GM03348 (cell line): ENCODE measurements around the gene LIN28A.
"Not testable (repeated sequence)": the region's sequence is repeated elsewhere in the genome, so short reads cannot be mapped to it uniquely, and the experiment has no call there.

Experiments
- DNase-seq: peaks from one replicate; pipeline ENCODE4 v3.0.0; 2012; ENCODE audit warnings: low spot score

The LIN28A gene, protein sequence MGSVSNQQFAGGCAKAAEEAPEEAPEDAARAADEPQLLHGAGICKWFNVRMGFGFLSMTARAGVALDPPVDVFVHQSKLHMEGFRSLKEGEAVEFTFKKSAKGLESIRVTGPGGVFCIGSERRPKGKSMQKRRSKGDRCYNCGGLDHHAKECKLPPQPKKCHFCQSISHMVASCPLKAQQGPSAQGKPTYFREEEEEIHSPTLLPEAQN

GRCh38 chr1:26410706-26411623 is at the start of gene LIN28A:
Gene LIN28A, plus strand, starts transcription at chr1:26410817. Its CDS starts 75 bp downstream, at chr1:26410892.
- DNase-seq = no peak

DNA sequence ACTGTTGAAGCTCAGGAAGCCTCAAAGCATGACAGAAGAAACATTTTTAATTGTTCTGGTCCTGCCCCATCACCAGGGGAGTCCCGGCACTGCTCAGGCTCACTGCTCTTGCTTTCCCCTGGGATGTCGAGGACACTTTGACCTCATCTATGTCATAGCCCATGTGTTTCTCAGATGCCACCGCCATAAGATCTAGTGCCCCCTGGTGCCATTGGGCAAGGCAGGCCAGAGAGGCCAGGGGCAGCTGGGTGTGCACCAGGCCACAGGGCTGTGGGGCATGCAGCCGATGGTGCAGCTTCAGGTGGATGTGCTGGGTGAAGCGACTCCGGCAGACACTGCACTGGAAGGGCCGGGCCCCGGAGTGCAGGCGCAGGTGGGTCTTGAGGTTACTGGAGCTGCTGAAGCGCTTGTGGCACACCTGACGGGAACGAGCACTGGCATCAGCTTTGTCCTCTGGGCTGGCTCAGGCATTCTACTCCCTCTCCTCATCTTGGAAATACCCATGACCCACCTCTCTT is 49.0 kb upstream of the LIN28A start:
- no peak for DNase-seq

DNA sequence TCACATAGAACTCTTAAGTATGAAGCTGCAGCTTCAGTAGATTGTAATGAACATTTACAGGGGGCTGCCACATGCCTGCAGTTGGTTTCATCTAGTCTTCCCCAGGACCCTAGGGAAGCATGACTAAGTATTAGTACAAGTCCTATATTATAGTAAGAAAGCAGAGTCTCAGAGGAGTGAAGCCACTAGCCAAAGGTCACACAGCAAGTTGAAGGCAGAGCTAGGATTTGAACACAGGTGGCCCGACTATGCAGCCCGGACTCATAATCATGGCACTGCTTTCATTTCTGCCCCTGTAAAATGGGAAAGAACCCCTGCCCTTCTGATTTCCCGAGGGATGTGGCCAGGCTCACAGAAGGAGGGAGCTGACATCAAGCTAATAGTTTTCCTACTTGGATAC is 48.3 kb upstream of the LIN28A start:
- no peak for DNase-seq

DNA sequence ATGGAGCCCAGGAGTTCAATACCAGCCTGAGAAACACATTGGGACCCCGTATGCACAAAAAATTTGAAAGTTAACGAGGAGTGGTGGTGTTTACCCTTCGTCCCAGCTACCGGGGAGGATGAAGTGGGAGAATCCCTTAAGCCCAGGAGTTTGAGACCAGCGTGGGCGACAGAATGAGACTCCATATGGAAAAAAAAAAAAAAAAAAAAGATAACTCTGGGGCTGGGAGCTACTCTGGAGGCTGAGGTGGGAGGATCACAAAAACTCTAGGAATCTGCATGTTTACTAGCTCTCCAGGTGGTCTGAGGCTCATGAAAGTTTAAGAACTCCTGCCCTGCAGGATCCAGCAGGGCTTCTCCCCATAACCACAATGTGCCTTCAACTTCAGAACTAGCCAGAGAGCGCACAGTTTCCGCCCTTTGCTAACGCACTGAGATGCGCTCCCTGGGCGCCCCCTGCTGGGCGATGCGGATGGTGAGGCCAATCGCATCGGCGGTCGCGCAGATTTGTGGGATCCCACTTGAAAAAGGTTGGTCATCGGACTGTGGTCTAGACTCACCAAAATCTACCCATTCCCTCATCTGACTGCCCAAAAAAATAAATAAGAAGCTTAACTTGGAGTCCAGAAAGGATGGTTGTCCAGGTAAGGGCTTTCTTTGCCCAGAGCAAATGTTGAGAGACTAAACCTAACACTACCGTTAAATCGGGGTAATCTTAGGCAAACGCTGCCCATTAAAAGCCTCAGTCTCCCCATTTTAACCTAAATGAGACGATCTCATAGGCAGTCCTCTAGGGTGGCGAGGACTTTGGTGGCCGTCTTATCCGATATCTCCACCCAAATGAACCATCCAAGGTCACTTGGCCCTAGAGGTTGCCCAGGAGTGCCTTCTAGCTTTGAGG is 46.8 kb upstream of the LIN28A start:
- peak; percentile 86 for DNase-seq

DNA sequence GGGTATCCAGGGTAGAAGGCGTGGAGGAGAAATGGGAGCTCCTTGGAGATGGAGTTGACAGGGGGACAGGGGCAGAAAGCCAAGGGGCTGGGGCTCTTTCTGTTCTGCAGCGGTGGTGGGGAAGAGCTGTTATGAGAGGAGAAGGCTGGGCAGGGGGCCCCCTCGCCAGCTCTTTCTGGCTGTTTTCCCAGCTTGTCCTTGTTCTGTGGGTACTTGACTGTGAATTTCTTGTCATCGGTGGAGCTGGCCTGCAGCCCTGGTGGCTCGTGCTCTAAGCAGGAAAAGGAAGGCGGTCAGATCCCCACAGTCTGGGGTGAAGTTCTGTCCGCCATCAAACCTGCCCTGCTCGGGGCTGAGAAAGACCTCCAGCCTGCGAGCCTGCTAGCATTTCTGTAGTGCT is 45.7 kb upstream of the LIN28A start:
- no peak for DNase-seq

DNA sequence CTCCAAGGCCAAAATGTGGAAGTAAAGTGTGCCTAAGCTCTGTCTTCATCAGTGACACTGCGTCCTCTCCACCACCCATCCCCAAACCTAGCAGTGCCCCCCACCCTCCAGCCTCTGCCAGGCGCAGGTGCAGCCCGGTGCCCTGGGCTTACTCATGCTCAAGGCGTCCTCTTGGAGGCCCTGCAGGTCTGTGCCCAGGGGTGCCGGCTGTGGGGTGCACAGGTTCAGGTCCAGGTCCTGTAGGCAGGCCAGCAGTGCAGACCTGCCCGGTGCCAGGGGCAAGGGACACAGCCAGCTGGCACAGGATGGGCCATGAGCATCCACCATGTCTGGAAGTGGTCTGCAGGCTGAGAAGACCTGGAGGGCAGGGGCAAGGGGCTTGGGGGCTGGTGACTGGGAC is 43.2 kb upstream of the LIN28A start:
- no peak for DNase-seq

- DNase-seq = no peak
Measured at GRCh38 chr1:26368006-26368405, 42.6 kb upstream of the LIN28A start.

- DNase-seq = no peak
Measured at GRCh38 chr1:26368486-26368885, 42.1 kb upstream of the LIN28A start.

GRCh38 chr1:26370591-26371382 is 39.8 kb upstream of the LIN28A start:
- no peak for DNase-seq

- peak; percentile 30 for DNase-seq
Measured at GRCh38 chr1:26372039-26372438, 38.6 kb upstream of the LIN28A start.

DNA sequence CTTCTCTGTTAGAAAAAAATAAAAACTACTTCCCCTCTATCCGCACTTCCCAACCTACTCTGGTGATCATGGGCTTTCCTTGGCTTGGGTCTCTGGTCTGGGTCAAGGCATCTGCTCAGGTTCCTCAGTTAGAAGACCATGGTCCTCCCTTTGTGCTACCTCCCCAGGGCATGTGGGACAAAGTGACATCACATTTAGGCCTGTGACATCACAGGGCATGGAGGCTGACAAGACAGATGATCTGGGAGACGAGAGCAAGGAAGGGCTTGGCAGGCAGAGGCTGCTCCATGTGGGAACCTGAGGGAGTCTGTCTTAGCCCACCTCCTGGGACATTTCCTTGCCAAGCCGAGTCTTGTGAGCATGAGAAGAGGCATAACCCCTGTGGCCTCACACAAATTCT is 38.0 kb upstream of the LIN28A start, which contains the start of gene ZNF683:
Gene ZNF683, minus strand, starts transcription at position 140 of the 400 bp plus-strand sequence. CDS start 4,179 bp downstream, outside the sequence.
- not testable (repeated sequence) for DNase-seq

- DNase-seq = peak; percentile 2
Measured at GRCh38 chr1:26373281-26373680, 37.3 kb upstream of the LIN28A start.

DNA sequence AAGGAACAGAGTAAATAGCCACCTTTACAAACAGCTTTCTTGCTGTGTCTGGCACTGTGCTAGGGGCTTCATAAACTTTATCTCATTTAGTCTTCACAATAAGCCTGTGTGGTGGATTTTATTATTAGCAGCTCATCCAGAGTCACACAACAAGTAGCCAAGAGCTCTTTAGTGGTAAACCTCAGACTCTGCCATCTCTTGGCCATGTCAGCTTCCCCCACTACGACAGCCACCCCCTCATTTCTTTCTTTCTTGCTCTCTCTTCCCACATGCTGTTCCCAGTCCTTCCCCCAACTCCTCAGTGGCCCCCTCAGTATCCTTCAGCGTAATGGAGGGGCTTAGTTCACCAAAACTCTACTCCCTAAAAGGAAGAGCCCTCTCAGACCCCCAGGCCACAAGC is 36.8 kb upstream of the LIN28A start:
- DNase-seq = peak; percentile 16

DNA sequence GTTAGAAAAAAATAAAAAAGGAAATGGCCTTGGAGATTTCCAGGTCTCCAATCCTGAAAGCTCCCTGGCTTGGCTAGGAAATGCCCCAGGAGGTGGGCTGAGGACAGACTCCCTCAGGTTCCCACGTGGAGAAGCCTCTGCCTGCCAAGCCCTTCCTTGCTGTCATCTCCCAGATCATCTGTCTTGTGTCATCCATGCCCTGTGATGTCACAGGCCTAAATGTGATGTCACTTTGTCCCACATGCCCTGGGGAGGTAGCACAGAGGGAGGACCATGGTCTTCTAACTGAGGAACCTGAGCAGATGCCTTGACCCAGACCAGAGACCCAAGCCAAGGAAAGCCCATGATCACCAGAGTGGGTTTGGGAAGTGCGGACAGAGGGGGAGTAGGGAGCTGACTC is 36.3 kb upstream of the LIN28A start:
- not testable (repeated sequence) for DNase-seq

DNA sequence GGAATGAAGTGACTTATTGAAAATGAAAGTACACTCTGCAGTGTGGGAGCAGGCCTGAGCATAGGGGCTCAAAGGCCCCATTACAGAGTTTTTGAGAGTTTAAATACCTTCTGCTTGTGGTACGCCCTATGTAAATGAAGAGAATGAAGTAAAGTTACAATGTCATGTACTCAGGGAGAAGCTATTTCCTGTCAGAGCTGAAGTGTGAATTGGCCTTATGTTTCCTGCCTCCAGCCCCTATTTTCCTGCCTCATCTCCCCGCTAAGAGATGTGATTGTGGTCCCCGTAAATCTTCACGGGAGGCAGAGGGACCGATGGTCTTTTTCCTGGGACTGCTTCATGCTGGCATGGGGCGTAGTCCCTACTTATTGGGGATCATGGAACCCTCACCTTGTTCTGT is 35.5 kb upstream of the LIN28A start:
- no peak for DNase-seq

DNA sequence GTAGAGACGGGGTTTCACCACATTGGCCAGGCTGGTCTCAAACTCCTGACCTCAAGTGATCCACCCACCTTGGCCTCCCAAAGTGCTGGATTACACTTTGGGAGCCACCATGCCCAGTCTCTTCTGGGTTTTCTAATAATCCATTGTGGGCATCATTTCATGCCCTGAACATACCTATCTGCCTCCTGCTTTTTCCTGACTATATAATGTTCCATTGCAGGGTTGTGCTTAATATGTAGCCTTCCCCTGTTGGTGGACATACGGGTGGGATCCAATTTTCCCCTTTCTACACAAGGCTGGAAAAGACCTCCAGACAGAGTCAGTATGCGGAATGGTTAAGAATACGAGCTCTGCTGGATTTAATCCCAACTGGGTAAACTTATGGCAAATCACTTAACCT is 34.6 kb upstream of the LIN28A start:
- no peak for DNase-seq

DNA sequence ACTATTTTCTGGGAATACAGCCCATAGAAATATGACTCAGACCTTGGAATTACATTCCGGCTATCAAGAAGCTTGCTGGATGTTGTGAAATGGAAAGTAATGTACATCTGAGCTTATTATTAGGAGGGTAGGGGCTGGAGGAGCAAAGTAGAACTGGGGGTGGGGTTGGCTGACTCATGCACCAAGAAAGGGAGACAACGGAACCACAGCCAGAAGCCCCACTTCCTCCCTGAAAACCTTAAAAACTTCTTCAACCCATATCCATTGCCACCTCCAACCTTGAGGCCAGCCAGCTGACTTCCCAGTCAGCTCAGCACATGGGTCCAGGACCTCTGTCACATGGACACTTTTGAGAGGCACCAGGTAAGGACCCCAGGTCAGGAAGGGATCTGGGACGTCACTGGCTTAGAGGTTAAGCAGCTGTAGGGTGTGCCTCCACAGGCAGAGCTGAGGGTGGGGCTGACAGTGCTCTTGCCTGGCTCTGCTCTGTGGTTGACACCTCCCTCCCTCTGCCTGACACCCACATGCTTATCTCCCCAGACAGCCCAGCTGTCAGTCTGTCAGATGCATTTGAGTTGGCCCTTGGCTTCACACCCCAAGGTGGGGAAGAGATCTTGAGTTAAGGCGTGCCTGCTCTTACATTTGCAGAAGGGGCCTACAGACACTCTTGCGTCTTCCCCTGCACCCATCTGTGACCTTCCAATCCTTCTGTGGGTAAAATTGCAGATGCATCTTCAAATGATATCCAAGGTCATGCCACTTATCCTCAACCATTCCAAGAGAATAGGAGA is 32.3 kb upstream of the LIN28A start:
- DNase-seq = peak; percentile 91

DNA sequence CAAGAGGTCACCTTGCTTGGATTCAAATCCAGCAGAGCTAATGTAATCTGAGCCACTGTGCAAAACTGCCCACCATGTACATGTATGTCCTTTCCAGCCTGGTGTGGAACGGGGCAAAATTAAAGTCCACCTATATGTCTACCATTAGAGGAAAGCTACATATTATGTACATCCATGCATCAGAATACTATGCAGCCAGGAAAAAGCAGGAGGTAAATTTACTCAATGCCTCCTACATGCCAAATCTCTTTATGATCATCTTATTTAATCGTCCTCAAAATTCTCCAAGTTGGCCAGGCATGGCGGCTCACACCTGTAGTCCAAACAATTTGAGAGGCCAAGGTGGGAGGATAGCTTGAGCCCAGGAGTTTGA is 31.8 kb upstream of the LIN28A start:
- DNase-seq = no peak

GRCh38 chr1:26384076-26384475 is 26.5 kb upstream of the LIN28A start:
- no peak for DNase-seq

- not testable (repeated sequence) for DNase-seq
Measured at GRCh38 chr1:26385063-26385462, 25.6 kb upstream of the LIN28A start.
